CD4-positive, alpha-beta T cell treated with Interferon alpha-2 for 1 hour (primary cell): ENCODE data around the gene TCF20.

Experiments
- DNase-seq, 2 donors: peaks; one replicate each; pipeline ENCODE4 v3.0.0-alpha.2; 2020 to 2022

The TCF20 gene

GRCh38 chr22:42270510-42271190 is at the start of gene TCF20:
TCF20 (minus strand) TSS chr22:42270653; CDS start chr22:42215305, 55,348 bp downstream.
- peak; percentile 77 to 87 for DNase-seq

GRCh38 chr22:42319386-42319785 is 48.9 kb upstream of the TCF20 start:
- no peak for DNase-seq

- DNase-seq, result no peak
These were observed 48.5 kb upstream of the TCF20 start for GRCh38 chr22:42318967-42319366.

GRCh38 chr22:42317691-42318547 is 47.5 kb upstream of the TCF20 start:
- DNase-seq, result no peak

GRCh38 chr22:42317008-42317407 is 46.6 kb upstream of the TCF20 start:
- DNase-seq, result peak; percentile 34 to 69

GRCh38 chr22:42315392-42315756 is 44.9 kb upstream of the TCF20 start:
- DNase-seq, result no peak

GRCh38 chr22:42314709-42315391 is 44.4 kb upstream of the TCF20 start:
- DNase-seq, result no peak

- peak; percentile 41 to 58 for DNase-seq
These were observed 43.5 kb upstream of the TCF20 start for GRCh38 chr22:42313804-42314581.

- DNase-seq, result no peak
These were observed 42.8 kb upstream of the TCF20 start for GRCh38 chr22:42313204-42313603.

GRCh38 chr22:42310291-42311015 is 40.0 kb upstream of the TCF20 start:
- no peak for DNase-seq

GRCh38 chr22:42309865-42310264 is 39.4 kb upstream of the TCF20 start:
- no peak for DNase-seq

- no peak for DNase-seq
These were observed 38.5 kb upstream of the TCF20 start for GRCh38 chr22:42308892-42309468.

- no peak for DNase-seq
These were observed 37.5 kb upstream of the TCF20 start for GRCh38 chr22:42307806-42308563.

GRCh38 chr22:42306010-42306409 is 35.6 kb upstream of the TCF20 start:
- no peak for DNase-seq

GRCh38 chr22:42304324-42304790 is 33.9 kb upstream of the TCF20 start:
- DNase-seq, result no peak

GRCh38 chr22:42303396-42304323 is 33.2 kb upstream of the TCF20 start:
- DNase-seq, result no peak

GRCh38 chr22:42301742-42302102 is 31.3 kb upstream of the TCF20 start:
- DNase-seq, result no peak

GRCh38 chr22:42301077-42301741 is 30.8 kb upstream of the TCF20 start:
- DNase-seq, result no peak
